ENCODE data around the gene WLS. TPM values are rescaled to one million over a fixed set of nuclear protein-coding genes. Genes with fewer than 3 reads are reported as not detected.

The WLS gene
- total RNA-seq, 1 donor from 2014 or later: 29.9 TPM

DNA sequence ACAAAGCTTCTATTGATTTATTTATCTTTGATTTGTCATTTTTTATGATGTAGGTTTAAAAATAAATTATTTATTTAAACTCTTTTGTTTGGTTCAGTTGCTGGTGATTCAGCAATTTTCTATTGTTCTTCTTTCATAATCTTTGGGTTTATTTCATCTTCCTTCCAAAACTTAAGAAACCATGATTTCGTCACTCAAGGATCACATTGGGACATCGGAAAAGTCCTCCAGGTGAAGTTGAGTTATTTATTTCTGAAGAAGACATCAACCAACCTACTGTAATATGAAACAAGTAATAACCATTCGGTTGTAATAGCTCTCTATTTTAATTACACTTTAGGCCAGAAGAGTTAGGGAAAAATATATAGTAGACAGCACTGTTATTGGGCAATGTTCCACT lies 23.0 kb upstream of the WLS start:
- intact Hi-C loops (cut with DNase I): no loop called here

DNA sequence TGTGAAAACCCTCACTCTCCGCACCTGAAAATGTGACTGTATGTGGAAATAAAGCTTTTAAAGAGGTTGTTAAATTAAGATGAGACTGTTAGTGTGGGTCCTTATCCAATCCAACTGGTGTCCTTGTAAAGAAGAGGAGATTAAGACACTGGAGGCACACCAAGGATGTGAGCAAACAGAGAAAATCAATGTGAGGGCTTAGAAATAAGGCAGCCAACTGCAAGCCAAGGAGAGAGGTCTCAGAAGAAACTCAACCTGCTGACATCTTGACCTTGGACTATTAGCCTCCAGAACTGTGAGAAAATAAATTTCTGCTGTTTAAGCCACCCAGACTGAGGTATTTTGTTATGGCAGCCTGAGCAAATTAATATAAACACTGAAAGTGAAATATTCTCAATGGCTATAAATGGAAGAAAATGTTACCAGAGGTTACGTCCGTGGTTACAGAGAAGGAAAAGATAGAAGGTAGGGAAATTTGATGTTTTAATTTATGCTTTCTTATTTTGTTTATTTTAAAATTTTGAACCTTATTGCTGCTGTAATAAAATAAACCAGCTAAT lies 22.4 kb upstream of the WLS start:
- no peaks in the 10 kb centered on the region for H3K36me3 ChIP-seq
- TF ChIP-seq, protein P1, sequence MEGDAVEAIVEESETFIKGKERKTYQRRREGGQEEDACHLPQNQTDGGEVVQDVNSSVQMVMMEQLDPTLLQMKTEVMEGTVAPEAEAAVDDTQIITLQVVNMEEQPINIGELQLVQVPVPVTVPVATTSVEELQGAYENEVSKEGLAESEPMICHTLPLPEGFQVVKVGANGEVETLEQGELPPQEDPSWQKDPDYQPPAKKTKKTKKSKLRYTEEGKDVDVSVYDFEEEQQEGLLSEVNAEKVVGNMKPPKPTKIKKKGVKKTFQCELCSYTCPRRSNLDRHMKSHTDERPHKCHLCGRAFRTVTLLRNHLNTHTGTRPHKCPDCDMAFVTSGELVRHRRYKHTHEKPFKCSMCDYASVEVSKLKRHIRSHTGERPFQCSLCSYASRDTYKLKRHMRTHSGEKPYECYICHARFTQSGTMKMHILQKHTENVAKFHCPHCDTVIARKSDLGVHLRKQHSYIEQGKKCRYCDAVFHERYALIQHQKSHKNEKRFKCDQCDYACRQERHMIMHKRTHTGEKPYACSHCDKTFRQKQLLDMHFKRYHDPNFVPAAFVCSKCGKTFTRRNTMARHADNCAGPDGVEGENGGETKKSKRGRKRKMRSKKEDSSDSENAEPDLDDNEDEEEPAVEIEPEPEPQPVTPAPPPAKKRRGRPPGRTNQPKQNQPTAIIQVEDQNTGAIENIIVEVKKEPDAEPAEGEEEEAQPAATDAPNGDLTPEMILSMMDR (IDR thresholded peaks at IDR 0.05): no peak
- intact Hi-C loops (cut with DNase I): no loop called here
- H3K4me3 ChIP-seq: no peak overlapping the region
- no peak for DNase-seq (ENCODE audit: low spot score in 2 of 2)
- H3K27ac ChIP-seq: no peak overlapping the region
- no peaks in the 10 kb centered on the region for H3K4me1 ChIP-seq
- H3K9me3 ChIP-seq: no peaks in the 10 kb centered on the region
- no peaks in the 10 kb centered on the region for H3K27me3 ChIP-seq

More for the DNA sequence above, 23.0 kb upstream of the WLS start:
- Histone ChIP-seq H3K27me3 (no peaks in the 10 kb centered on the region), H3K27ac (no peak overlapping the region), H3K36me3 (no peaks in the 10 kb centered on the region), H3K4me3 (no peak overlapping the region), H3K9me3 (no peaks in the 10 kb centered on the region), H3K4me1 (no peaks in the 10 kb centered on the region)
- DNase-seq (ENCODE audit: low spot score in 2 of 2): no peak
- TF ChIP-seq, protein P1 (IDR thresholded peaks at IDR 0.05): no peak

DNA sequence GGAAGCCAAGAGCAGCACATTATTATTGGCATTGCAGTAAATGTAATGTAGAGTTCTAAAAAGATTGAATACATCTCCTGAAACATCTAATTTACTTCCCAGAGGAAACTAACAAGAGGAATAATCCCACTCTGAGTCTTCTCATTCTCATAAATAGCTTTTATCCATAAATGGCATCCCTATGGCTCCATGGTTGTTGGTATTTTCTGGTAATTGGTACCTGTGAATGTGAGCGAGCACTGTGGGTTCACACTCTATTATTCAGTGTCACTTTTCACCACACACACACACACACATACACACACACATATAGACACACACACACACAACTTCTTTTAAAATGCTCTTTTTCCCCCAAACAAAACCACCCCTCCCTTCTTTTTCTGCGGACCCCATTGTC lies 4.7 kb upstream of the WLS start:
- Histone ChIP-seq H3K27ac (no peak overlapping the region), H3K4me3 (no peak overlapping the region), H3K9me3 (no peaks in the 10 kb centered on the region), H3K36me3 (no peaks in the 10 kb centered on the region), H3K4me1 (no peaks in the 10 kb centered on the region), H3K27me3 (no peaks in the 10 kb centered on the region)
- TF ChIP-seq, protein P1 (IDR thresholded peaks at IDR 0.05): no peak
- DNase-seq (ENCODE audit: low spot score in 2 of 2): no peak
- intact Hi-C loops (cut with DNase I): loop anchor here (10.0 kb wide), 2 partner anchors 552 to 1968 kb away; partner anchors contain the start of genes GADD45A and LRRC40

DNA sequence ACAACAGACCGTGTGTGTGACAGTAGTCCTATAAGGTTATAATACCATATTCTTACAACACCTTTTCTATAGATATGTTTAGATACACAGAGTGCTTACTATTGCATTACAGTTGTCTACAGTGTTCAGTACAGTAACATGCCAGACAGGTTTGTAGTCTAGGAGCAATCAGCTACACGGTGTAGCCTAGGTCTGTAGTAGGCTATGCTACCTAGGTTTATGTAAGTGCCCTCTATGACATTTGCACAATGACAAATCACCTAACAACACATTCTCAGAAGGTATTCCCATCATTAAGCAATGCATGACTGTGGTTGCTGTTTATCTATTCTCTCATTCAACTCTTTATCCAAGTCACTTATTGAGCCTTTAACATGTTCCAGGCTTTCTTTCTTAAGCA lies 1.8 kb upstream of the WLS start:
- TF ChIP-seq, protein P1 (IDR thresholded peaks at IDR 0.05): no peak
- intact Hi-C loops (cut with DNase I): loop anchor here (10.0 kb wide), 2 partner anchors 549 to 1971 kb away; partner anchors contain the start of genes GADD45A and LRRC40

DNA sequence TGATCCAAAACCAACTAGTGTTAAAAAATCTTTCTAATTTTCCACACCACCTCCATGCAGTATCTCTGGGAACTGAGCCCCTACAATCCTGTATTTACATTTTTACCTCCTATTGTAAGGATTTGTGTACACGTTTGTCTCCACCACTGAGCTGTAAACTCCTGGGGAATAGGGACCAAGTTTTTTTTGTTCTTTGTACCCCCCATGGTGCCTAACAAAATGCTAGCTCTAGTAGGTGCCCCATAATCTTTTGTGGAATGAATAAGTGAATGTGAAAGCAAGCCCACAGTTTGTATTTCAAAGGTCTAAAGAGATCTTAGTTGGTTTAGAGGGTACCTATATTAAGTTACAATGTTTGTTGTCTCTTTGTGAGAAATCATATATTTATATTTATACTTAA lies 879 bp upstream of the WLS start:
- H3K27ac ChIP-seq: peak overlapping the region; percentile 78 to 89
- H3K9me3 ChIP-seq: no peaks in the 10 kb centered on the region
- H3K36me3 ChIP-seq: no peaks in the 10 kb centered on the region
- peaks cover 0 to 13% of the 10 kb centered on the region in 2 donors for H3K4me1 ChIP-seq
- peak overlapping the region; percentile 73 to 80 for H3K4me3 ChIP-seq
- no peak for DNase-seq (ENCODE audit: low spot score in 2 of 2)
- no peaks in the 10 kb centered on the region for H3K27me3 ChIP-seq
- TF ChIP-seq, protein P1 (IDR thresholded peaks at IDR 0.05): no peak
- intact Hi-C loops (cut with DNase I): loop anchor here (2.0 to 10.0 kb wide), 4 partner anchors 88 to 1972 kb away; partner anchors contain the start of genes GADD45A and LRRC40

More for the DNA sequence above, 1.8 kb upstream of the WLS start:
- Histone ChIP-seq H3K4me1 (peaks cover 0 to 10% of the 10 kb centered on the region in 2 donors), H3K27ac (no peak overlapping the region), H3K27me3 (no peaks in the 10 kb centered on the region), H3K36me3 (no peaks in the 10 kb centered on the region), H3K9me3 (no peaks in the 10 kb centered on the region), H3K4me3 (no peak overlapping the region)
- DNase-seq (ENCODE audit: low spot score in 2 of 2): no peak
